Measurements from ENCODE around the gene FH.

Gene FH

GRCh38 chr1:241520080-241520465 is 518 bp upstream of the FH start:
- no peak for DNase-seq

GRCh38 chr1:241518476-241519307 is 863 bp downstream of the FH start:
- DNase-seq: no peak

GRCh38 chr1:241513378-241513777 is 6.2 kb downstream of the FH start:
- DNase-seq: no peak

GRCh38 chr1:241507189-241507863 is 12.2 kb downstream of the FH start:
- DNase-seq: no peak

- no peak for DNase-seq
Observed at GRCh38 chr1:241503444-241503843, 16.1 kb downstream of the FH start.

- DNase-seq: no peak
Observed at GRCh38 chr1:241499910-241500309, 19.6 kb downstream of the FH start.

GRCh38 chr1:241495741-241496140 is 23.8 kb downstream of the FH start:
- DNase-seq: no peak

GRCh38 chr1:241488739-241489138 is 30.8 kb downstream of the FH start:
- no peak for DNase-seq

- DNase-seq: no peak
Observed at GRCh38 chr1:241485554-241485992, 34.0 kb downstream of the FH start.

GRCh38 chr1:241485145-241485544 is 34.4 kb downstream of the FH start:
- DNase-seq: no peak

- DNase-seq: no peak
Observed at GRCh38 chr1:241482761-241483250, 36.7 kb downstream of the FH start.

GRCh38 chr1:241479294-241479693 is 40.3 kb downstream of the FH start:
- no peak for DNase-seq

- DNase-seq: no peak
Observed at GRCh38 chr1:241475671-241476070, 43.9 kb downstream of the FH start.

GRCh38 chr1:241473026-241473425 is 46.5 kb downstream of the FH start:
- DNase-seq: no peak

GRCh38 chr1:241470908-241471590 is 48.5 kb downstream of the FH start:
- no peak for DNase-seq

GRCh38 chr1:241470361-241470760 is 49.2 kb downstream of the FH start:
- DNase-seq: no peak

- no peak for DNase-seq
Observed at GRCh38 chr1:241465673-241466072, 53.9 kb downstream of the FH start.

- DNase-seq: no peak
Observed at GRCh38 chr1:241464985-241465384, 54.6 kb downstream of the FH start.

GRCh38 chr1:241462391-241462790 is 57.2 kb downstream of the FH start:
- no peak for DNase-seq

GRCh38 chr1:241460098-241460873 is 59.3 kb downstream of the FH start:
- DNase-seq: no peak

GRCh38 chr1:241459186-241459802 is 60.3 kb downstream of the FH start:
- no peak for DNase-seq

GRCh38 chr1:241457421-241457820 is 62.1 kb downstream of the FH start:
- DNase-seq: no peak

Measured in NCI-H446 treated with DMSO at 0.1 percent for 48 hours (cell line).